GM23338 (cell line): ENCODE data around the gene PAGE2B. TPM values are rescaled to one million over a fixed set of nuclear protein-coding genes. Genes with fewer than 3 reads are reported as not detected.

Experiments
- ATAC-seq: fragments of 200-7000 bp; cut with Tn5 transposase; 3 replicates; pipeline ENCODE4 v1.9.1; 2020
- DNase-seq: peaks from one replicate; pipeline ENCODE4 v3.0.0-alpha.2; 2015; ENCODE audit warnings: low spot score
- H2AFZ ChIP-seq: fragments of 200-600 bp; sonication (generic); 2 replicates; pipeline ENCODE4 v1.8.0; 2016; ENCODE audit warnings: antibody characterized with exemption, mild to moderate bottlenecking, moderate library complexity
- H3F3A ChIP-seq: fragments of 200-600 bp; sonication (generic); replicated peaks from 2 replicates; pipeline ENCODE4 v1.8.0; 2017; ENCODE audit warnings: antibody characterized with exemption, mixed run types, low read depth
- H3K27ac ChIP-seq: fragments of 200-600 bp; sonication (generic); 2 replicates; pipeline ENCODE4 v1.6.1; 2016; ENCODE audit warnings: low read depth
- H3K27me3 ChIP-seq: fragments of 200-600 bp; sonication (generic); 2 replicates; pipeline ENCODE4 v1.8.0; 2016; ENCODE audit warnings: mild to moderate bottlenecking, mixed run types, moderate library complexity; ENCODE audit not compliant: insufficient read depth
- H3K36me3 ChIP-seq: fragments of 200-600 bp; sonication (generic); 2 replicates; pipeline ENCODE4 v1.8.0; 2016; ENCODE audit warnings: mild to moderate bottlenecking; ENCODE audit not compliant: insufficient read depth
- H3K4me1 ChIP-seq: fragments of 200-600 bp; sonication (generic); 2 replicates; pipeline ENCODE4 v1.8.0; 2016; ENCODE audit warnings: mild to moderate bottlenecking, moderate library complexity; ENCODE audit not compliant: insufficient read depth
- H3K4me2 ChIP-seq: fragments of 200-600 bp; sonication (generic); 2 replicates; pipeline ENCODE4 v1.7.1; 2017; ENCODE audit warnings: mixed run types
- H3K4me3 ChIP-seq: fragments of 200-600 bp; sonication (generic); 2 replicates; pipeline ENCODE4 v1.6.1; 2016; ENCODE audit warnings: mixed run types
- H3K79me2 ChIP-seq: fragments of 200-600 bp; sonication (generic); replicated peaks from 2 replicates; pipeline ENCODE4 v1.8.0; 2017; ENCODE audit warnings: mild to moderate bottlenecking; ENCODE audit not compliant: insufficient read depth
- H3K9me2 ChIP-seq: fragments of 200-600 bp; sonication (generic); 2 replicates; pipeline ENCODE4 v1.8.0; 2017; ENCODE audit not compliant: insufficient read depth
- H4K20me1 ChIP-seq: fragments of 200-600 bp; sonication (generic); replicated peaks from 2 replicates; pipeline ENCODE4 v1.8.0; 2017; ENCODE audit warnings: mild to moderate bottlenecking; ENCODE audit not compliant: insufficient read depth
- H3K27ac Mint-ChIP-seq: 2 replicates; pipeline ENCODE4 v1.8.0; 2020; ENCODE audit warnings: inconsistent platforms, mild to moderate bottlenecking, moderate library complexity, mixed read lengths
- H3K27me3 Mint-ChIP-seq: 3 replicates; pipeline ENCODE4 v1.8.0; 2022; ENCODE audit warnings: low read depth, mild to moderate bottlenecking, moderate library complexity, mixed read lengths, inconsistent platforms; ENCODE audit not compliant: insufficient read depth, poor library complexity
- H3K36me3 Mint-ChIP-seq: 3 replicates; pipeline ENCODE4 v1.8.0; 2021; ENCODE audit warnings: low read depth, mild to moderate bottlenecking, inconsistent platforms, moderate library complexity, mixed read lengths
- H3K4me1 Mint-ChIP-seq: 3 replicates; pipeline ENCODE4 v1.8.0; 2020; ENCODE audit warnings: mild to moderate bottlenecking, inconsistent platforms, mixed read lengths
- H3K4me3 Mint-ChIP-seq: 3 replicates; pipeline ENCODE4 v1.8.0; 2021; ENCODE audit warnings: moderate library complexity, mild to moderate bottlenecking, inconsistent platforms, mixed read lengths
- H3K9me3 Mint-ChIP-seq: 3 replicates; pipeline ENCODE4 v1.8.0; 2020; ENCODE audit warnings: moderate library complexity, mild to moderate bottlenecking, inconsistent platforms, mixed read lengths
- CREB1 ChIP-seq: fragments of 250-450 bp; sonication (Bioruptor Pico); IDR thresholded peaks from 2 replicates; pipeline ENCODE4 v1.5.0; 2020; ENCODE audit warnings: low read depth, mild to moderate bottlenecking, moderate library complexity
- ETS1 ChIP-seq: IDR thresholded peaks from 2 replicates; pipeline ENCODE4 v1.6.1; 2016; ENCODE audit warnings: antibody characterized with exemption
- EZH2 ChIP-seq: fragments of 200-600 bp; sonication (generic); IDR thresholded peaks from one replicate; pipeline ENCODE4 v1.8.0; 2017; ENCODE audit warnings: antibody characterized with exemption, mild to moderate bottlenecking, low read depth; ENCODE audit not compliant: unreplicated experiment
- EZH2phosphoT487 ChIP-seq: fragments of 200-600 bp; sonication (generic); IDR thresholded peaks from one replicate; pipeline ENCODE4 v1.8.1; 2018; ENCODE audit warnings: antibody characterized with exemption; ENCODE audit not compliant: unreplicated experiment
- JUNB ChIP-seq: IDR thresholded peaks from one replicate; pipeline ENCODE4 v1.6.1; 2016; ENCODE audit warnings: antibody characterized with exemption; ENCODE audit not compliant: unreplicated experiment
- NANOG ChIP-seq: IDR thresholded peaks from 2 replicates; pipeline ENCODE4 v1.6.1; 2016; ENCODE audit warnings: antibody characterized with exemption, borderline replicate concordance
- POLR2AphosphoS5 ChIP-seq: IDR thresholded peaks from 2 replicates; pipeline ENCODE4 v1.6.1; 2016; ENCODE audit warnings: antibody characterized with exemption, low read depth
- REST ChIP-seq: IDR thresholded peaks from one replicate; pipeline ENCODE4 v1.6.1; 2018; ENCODE audit warnings: antibody characterized with exemption; ENCODE audit not compliant: unreplicated experiment
- STAT1 ChIP-seq: IDR thresholded peaks from one replicate; pipeline ENCODE4 v1.6.1; 2016; ENCODE audit warnings: antibody characterized with exemption; ENCODE audit not compliant: unreplicated experiment
- ZNF114 ChIP-seq: fragments of 250-450 bp; sonication (Bioruptor Pico); IDR thresholded peaks from 2 replicates; pipeline ENCODE4 v1.5.0; 2020; ENCODE audit warnings: mild to moderate bottlenecking, moderate library complexity
- ZNF331 ChIP-seq: fragments of 250-450 bp; sonication (Bioruptor Pico); IDR thresholded peaks from 2 replicates; pipeline ENCODE4 v1.5.0; 2020; ENCODE audit warnings: low read depth, mild to moderate bottlenecking, moderate library complexity
- polyA plus RNA-seq: library from polyadenylated mRNA; unstranded; fragments of >200 nt; fragmentation: Nextera tagmentation; extraction: Ambion mirVana; gene quantifications from 2 replicates; pipeline ENCODE4 v1.2.1, GENCODE V29; 2016
- total RNA-seq: library from RNA; depleted of rRNA; stranded (reverse); fragments of >200 nt; shearing (Covaris generic); gene quantifications from 2 replicates; pipeline ENCODE4 v1.2.3, GENCODE V29; 2014
- TF ChIP-seq, protein P1 (sequence below), 2 experiments: fragments of 200-600 bp in 1 of 2; sonication (generic) in 1 of 2; conservative IDR thresholded peaks; 2 replicates each; pipeline versions ENCODE4 v1.5.1 to v1.6.1; 2016 to 2017; ENCODE audit warnings: antibody characterized with exemption in 2 of 2, low read depth in 2 of 2, mild to moderate bottlenecking in 2 of 2, moderate library complexity in 1 of 2
- TF ChIP-seq, protein P2 (sequence below): fragments of 250-450 bp; sonication (Bioruptor Pico); IDR thresholded peaks from 2 replicates; pipeline ENCODE4 v1.5.0; 2020; ENCODE audit warnings: mild to moderate bottlenecking, moderate library complexity

The PAGE2B gene
- total and polyA plus RNA-seq, 2 experiments from 2014 or later = not detected

GRCh38 chrX:55123900-55124299 lies 49.1 kb downstream of the PAGE2B start:
- no peaks in the 10 kb centered on the region for H3F3A ChIP-seq
- Mint-ChIP-seq H3K36me3 (no peaks in the 10 kb centered on the region), H3K27ac (no peak overlapping the region), H3K4me1 (no peaks in the 10 kb centered on the region), H3K4me3 (no peak overlapping the region), H3K9me3 (no peaks in the 10 kb centered on the region), H3K27me3 (no peaks in the 10 kb centered on the region)
- H3K4me1 ChIP-seq = no peaks in the 10 kb centered on the region
- no peaks in the 10 kb centered on the region for H3K36me3 ChIP-seq
- no peak overlapping the region for H3K27ac ChIP-seq
- no peak overlapping the region for H2AFZ ChIP-seq
- H3K9me2 ChIP-seq = no peaks in the 10 kb centered on the region
- ATAC-seq (no peak), DNase-seq (no peak)
- TF ChIP-seq ZNF331 (no peak), STAT1 (no peak), EZH2phosphoT487 (no peak), CREB1 (CRISPR knock-in tag) (no peak), ETS1 (no peak), NANOG (no peak), POLR2AphosphoS5 (no peak), JUNB (no peak), ZNF114 (CRISPR knock-in tag) (no peak), EZH2 (no peak), REST (no peak)
- TF ChIP-seq, protein P1, sequence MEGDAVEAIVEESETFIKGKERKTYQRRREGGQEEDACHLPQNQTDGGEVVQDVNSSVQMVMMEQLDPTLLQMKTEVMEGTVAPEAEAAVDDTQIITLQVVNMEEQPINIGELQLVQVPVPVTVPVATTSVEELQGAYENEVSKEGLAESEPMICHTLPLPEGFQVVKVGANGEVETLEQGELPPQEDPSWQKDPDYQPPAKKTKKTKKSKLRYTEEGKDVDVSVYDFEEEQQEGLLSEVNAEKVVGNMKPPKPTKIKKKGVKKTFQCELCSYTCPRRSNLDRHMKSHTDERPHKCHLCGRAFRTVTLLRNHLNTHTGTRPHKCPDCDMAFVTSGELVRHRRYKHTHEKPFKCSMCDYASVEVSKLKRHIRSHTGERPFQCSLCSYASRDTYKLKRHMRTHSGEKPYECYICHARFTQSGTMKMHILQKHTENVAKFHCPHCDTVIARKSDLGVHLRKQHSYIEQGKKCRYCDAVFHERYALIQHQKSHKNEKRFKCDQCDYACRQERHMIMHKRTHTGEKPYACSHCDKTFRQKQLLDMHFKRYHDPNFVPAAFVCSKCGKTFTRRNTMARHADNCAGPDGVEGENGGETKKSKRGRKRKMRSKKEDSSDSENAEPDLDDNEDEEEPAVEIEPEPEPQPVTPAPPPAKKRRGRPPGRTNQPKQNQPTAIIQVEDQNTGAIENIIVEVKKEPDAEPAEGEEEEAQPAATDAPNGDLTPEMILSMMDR (conservative IDR thresholded peaks at IDR 0.05; ENCODE audit: low read depth in 2 of 2) = no peak
- TF ChIP-seq, protein P2, sequence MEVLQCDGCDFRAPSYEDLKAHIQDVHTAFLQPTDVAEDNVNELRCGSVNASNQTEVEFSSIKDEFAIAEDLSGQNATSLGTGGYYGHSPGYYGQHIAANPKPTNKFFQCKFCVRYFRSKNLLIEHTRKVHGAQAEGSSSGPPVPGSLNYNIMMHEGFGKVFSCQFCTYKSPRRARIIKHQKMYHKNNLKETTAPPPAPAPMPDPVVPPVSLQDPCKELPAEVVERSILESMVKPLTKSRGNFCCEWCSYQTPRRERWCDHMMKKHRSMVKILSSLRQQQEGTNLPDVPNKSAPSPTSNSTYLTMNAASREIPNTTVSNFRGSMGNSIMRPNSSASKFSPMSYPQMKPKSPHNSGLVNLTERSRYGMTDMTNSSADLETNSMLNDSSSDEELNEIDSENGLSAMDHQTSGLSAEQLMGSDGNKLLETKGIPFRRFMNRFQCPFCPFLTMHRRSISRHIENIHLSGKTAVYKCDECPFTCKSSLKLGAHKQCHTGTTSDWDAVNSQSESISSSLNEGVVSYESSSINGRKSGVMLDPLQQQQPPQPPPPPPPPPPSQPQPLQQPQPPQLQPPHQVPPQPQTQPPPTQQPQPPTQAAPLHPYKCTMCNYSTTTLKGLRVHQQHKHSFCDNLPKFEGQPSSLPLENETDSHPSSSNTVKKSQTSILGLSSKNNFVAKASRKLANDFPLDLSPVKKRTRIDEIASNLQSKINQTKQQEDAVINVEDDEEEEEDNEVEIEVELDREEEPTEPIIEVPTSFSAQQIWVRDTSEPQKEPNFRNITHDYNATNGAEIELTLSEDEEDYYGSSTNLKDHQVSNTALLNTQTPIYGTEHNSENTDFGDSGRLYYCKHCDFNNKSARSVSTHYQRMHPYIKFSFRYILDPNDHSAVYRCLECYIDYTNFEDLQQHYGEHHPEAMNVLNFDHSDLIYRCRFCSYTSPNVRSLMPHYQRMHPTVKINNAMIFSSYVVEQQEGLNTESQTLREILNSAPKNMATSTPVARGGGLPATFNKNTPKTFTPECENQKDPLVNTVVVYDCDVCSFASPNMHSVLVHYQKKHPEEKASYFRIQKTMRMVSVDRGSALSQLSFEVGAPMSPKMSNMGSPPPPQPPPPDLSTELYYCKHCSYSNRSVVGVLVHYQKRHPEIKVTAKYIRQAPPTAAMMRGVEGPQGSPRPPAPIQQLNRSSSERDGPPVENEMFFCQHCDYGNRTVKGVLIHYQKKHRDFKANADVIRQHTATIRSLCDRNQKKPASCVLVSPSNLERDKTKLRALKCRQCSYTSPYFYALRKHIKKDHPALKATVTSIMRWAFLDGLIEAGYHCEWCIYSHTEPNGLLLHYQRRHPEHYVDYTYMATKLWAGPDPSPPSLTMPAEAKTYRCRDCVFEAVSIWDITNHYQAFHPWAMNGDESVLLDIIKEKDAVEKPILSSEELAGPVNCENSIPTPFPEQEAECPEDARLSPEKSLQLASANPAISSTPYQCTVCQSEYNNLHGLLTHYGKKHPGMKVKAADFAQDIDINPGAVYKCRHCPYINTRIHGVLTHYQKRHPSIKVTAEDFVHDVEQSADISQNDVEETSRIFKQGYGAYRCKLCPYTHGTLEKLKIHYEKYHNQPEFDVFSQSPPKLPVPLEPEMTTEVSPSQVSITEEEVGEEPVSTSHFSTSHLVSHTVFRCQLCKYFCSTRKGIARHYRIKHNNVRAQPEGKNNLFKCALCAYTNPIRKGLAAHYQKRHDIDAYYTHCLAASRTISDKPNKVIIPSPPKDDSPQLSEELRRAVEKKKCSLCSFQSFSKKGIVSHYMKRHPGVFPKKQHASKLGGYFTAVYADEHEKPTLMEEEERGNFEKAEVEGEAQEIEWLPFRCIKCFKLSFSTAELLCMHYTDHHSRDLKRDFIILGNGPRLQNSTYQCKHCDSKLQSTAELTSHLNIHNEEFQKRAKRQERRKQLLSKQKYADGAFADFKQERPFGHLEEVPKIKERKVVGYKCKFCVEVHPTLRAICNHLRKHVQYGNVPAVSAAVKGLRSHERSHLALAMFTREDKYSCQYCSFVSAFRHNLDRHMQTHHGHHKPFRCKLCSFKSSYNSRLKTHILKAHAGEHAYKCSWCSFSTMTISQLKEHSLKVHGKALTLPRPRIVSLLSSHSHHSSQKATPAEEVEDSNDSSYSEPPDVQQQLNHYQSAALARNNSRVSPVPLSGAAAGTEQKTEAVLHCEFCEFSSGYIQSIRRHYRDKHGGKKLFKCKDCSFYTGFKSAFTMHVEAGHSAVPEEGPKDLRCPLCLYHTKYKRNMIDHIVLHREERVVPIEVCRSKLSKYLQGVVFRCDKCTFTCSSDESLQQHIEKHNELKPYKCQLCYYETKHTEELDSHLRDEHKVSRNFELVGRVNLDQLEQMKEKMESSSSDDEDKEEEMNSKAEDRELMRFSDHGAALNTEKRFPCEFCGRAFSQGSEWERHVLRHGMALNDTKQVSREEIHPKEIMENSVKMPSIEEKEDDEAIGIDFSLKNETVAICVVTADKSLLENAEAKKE (CRISPR knock-in tag) = no peak
- no peaks in the 10 kb centered on the region for H3K27me3 ChIP-seq
- no peaks in the 10 kb centered on the region for H3K79me2 ChIP-seq
- H3K4me2 ChIP-seq = no peak overlapping the region
- H3K4me3 ChIP-seq = no peak overlapping the region
- H4K20me1 ChIP-seq = no peaks in the 10 kb centered on the region
